ENCODE data around the gene USP34.

The USP34 gene

GRCh38 chr2:61340242-61340641, 130.6 kb downstream of the USP34 start:
- no peak for DNase-seq
- intact Hi-C loops (cut with DNase I) = no loop called here

- DNase-seq = no peak
- intact Hi-C loops (cut with DNase I) = no loop called here
Observed at GRCh38 chr2:61338447-61338846, 132.4 kb downstream of the USP34 start.

GRCh38 chr2:61335187-61335586, 135.7 kb downstream of the USP34 start:
- DNase-seq = no peak
- intact Hi-C loops (cut with DNase I) = no loop called here

GRCh38 chr2:61334466-61334865, 136.4 kb downstream of the USP34 start:
- DNase-seq = no peak
- intact Hi-C loops (cut with DNase I) = no loop called here

- intact Hi-C loops (cut with DNase I) = no loop called here
- no peak for DNase-seq
Observed at GRCh38 chr2:61328707-61329251, 142.1 kb downstream of the USP34 start.

- no peak for DNase-seq
- intact Hi-C loops (cut with DNase I) = no loop called here
Observed at GRCh38 chr2:61327173-61327572, 143.7 kb downstream of the USP34 start.

- DNase-seq = no peak
- intact Hi-C loops (cut with DNase I) = no loop called here
Observed at GRCh38 chr2:61326423-61326822, 144.5 kb downstream of the USP34 start.

- intact Hi-C loops (cut with DNase I) = no loop called here
- DNase-seq = no peak
Observed at GRCh38 chr2:61320181-61320580, 150.7 kb downstream of the USP34 start.

GRCh38 chr2:61318553-61318952, 152.3 kb downstream of the USP34 start:
- intact Hi-C loops (cut with DNase I) = no loop called here
- no peak for DNase-seq

- intact Hi-C loops (cut with DNase I) = no loop called here
- no peak for DNase-seq
Observed at GRCh38 chr2:61295981-61296380, 174.9 kb downstream of the USP34 start.

- intact Hi-C loops (cut with DNase I) = no loop called here
- no peak for DNase-seq
Observed at GRCh38 chr2:61291851-61292575, 178.9 kb downstream of the USP34 start.

GRCh38 chr2:61288070-61288841, 182.6 kb downstream of the USP34 start:
- DNase-seq = no peak
- intact Hi-C loops (cut with DNase I) = no loop called here

- DNase-seq = no peak
- intact Hi-C loops (cut with DNase I) = no loop called here
Observed at GRCh38 chr2:61287254-61287653, 183.6 kb downstream of the USP34 start.

GRCh38 chr2:61283443-61284160, 187.3 kb downstream of the USP34 start:
- no peak for DNase-seq
- intact Hi-C loops (cut with DNase I) = no loop called here

GRCh38 chr2:61282104-61282590, 188.7 kb downstream of the USP34 start:
- DNase-seq = no peak
- intact Hi-C loops (cut with DNase I) = no loop called here

- DNase-seq = no peak
- intact Hi-C loops (cut with DNase I) = no loop called here
Observed at GRCh38 chr2:61281321-61281720, 189.6 kb downstream of the USP34 start.

- intact Hi-C loops (cut with DNase I) = no loop called here
- no peak for DNase-seq
Observed at GRCh38 chr2:61277756-61278155, 193.1 kb downstream of the USP34 start.

GRCh38 chr2:61275575-61276184, 195.2 kb downstream of the USP34 start:
- DNase-seq = no peak
- intact Hi-C loops (cut with DNase I) = no loop called here

- intact Hi-C loops (cut with DNase I) = no loop called here
- DNase-seq = no peak
Observed at GRCh38 chr2:61272421-61273070, 198.3 kb downstream of the USP34 start.
